Heart right ventricle (tissue), 16 donors: ENCODE data around the gene TMTC1. TPM values are rescaled to one million over a fixed set of nuclear protein-coding genes. Genes with fewer than 3 reads are reported as not detected.

Source experiments
- ATAC-seq, 8 donors: fragments of 200-7000 bp; cut with Tn5 transposase; one replicate each; pipeline ENCODE4 v1.9.1; 2020; ENCODE audit warnings: mild to moderate bottlenecking in 8 of 8, moderate library complexity in 8 of 8, moderate number of reproducible peaks in 1 of 8
- DNase-seq, 2 donors: peaks; one replicate each; pipeline ENCODE4 v3.0.0-alpha.2; 2020
- H3K27ac ChIP-seq, 10 donors: fragments of 200-600 bp; sonication (generic) in 2 of 10; one replicate each; pipeline versions ENCODE4 v1.5.0 to v1.8.0; 2020 to 2022; ENCODE audit warnings: mild to moderate bottlenecking in 3 of 10
- H3K27me3 ChIP-seq, 7 donors: fragments of 200-600 bp; one replicate each; pipeline ENCODE4 v1.8.0; 2021 to 2022; ENCODE audit warnings: mild to moderate bottlenecking in 2 of 7
- H3K36me3 ChIP-seq, 9 donors: fragments of 200-600 bp; sonication (generic) in 1 of 9; one replicate each; pipeline versions ENCODE4 v1.5.0 to v1.8.0; 2020 to 2022; ENCODE audit warnings: mild to moderate bottlenecking in 2 of 9
- H3K4me1 ChIP-seq, 9 donors: fragments of 200-600 bp; sonication (generic) in 1 of 9; one replicate each; pipeline versions ENCODE4 v1.5.0 to v1.8.0; 2020 to 2022; ENCODE audit warnings: mild to moderate bottlenecking in 4 of 9
- H3K4me3 ChIP-seq, 10 donors: fragments of 200-600 bp; sonication (generic) in 2 of 10; one replicate each; pipeline versions ENCODE4 v1.5.0 to v1.8.0; 2020 to 2022; ENCODE audit warnings: mild to moderate bottlenecking in 7 of 10, moderate library complexity in 2 of 10
- H3K9me3 ChIP-seq, 11 donors: fragments of 200-600 bp in 10 of 11; sonication (generic) in 2 of 11; one replicate each; pipeline versions ENCODE4 v1.5.0 to v1.8.0; 2013 to 2022; ENCODE audit warnings: mild to moderate bottlenecking in 2 of 11, control low read depth in 1 of 11, moderate library complexity in 1 of 11
- CTCF ChIP-seq, 9 donors: fragments of 200-600 bp; sonication (generic) in 2 of 9; IDR thresholded peaks; one replicate each; pipeline versions ENCODE4 v1.5.0 to v1.8.0; 2021 to 2022; ENCODE audit warnings: antibody characterized with exemption in 9 of 9, mild to moderate bottlenecking in 5 of 9, moderate library complexity in 1 of 9
- WGBS, 2 donors: extraction: QIAGEN DNeasy Blood & Tissue Kit; methylation state at CpG; one replicate each; pipeline ENCODE4 v1.1.7; 2013; ENCODE audit warnings: inconsistent platforms in 1 of 2; 5-methylcytosine and 5-hydroxymethylcytosine counted together
- intact Hi-C, 10 donors: fragments of 100-400 bp; cut with DNase I; formaldehyde crosslinking; loops; one replicate each; pipeline versions ENCODE4 v1.11.1 to v1.14.2; 2022
- polyA plus RNA-seq, 2 donors: library from polyadenylated mRNA; stranded (reverse); fragments of 200-250 nt; gene quantifications; one replicate each; pipeline ENCODE4 v1.2.3, GENCODE V29; 2013
- total RNA-seq, 10 donors: library from RNA; stranded (reverse); fragmentation: NEBNext Ultra II Directional in 3 of 10; extraction: Animal tissue kit (Norgen Biotek cat#: 25700) in 3 of 10; gene quantifications; one replicate each; pipeline versions ENCODE4 v1.2.1 to v1.2.4, GENCODE V29; 2021 to 2023
- donor health status: Arrhythmogenic right ventricular cardiomyopathy.
- donor health status: ischemic (EF 13 %, LVEDD 7.1; RV severe dilation, severe dysfunction).
- donor health status: healthy with polysubstance abuse.
- donor health status: DM: no; HTN: yes; CAD: no.
- donor health status: DM: no; HTN: no; CAD: no.
- donor health status: ischemic (EF 25% LVEDD 6.9; RV normal size, moderate dysfunction).
- donor health status: ischemic (EF 25% LVEDD 5.7; RV mildly dilated, moderate dysfunction).
- donor health status: healthy.
- donor health status: DM: yes; HTN: yes; CAD: no.
- donor health status: Ischemic cardiomyopathy.
- donor health status: ischemic (EF 35%, LVEDD 5.7; RV mildly dilated, moderate dysfunction).
- donor health status: nonischemic (EF 11% LVEDD 7.7; RV severe dilation, severe dysfunction).
- donor health status: DM: yes; HTN: yes; CAD: no.
- donor health status: PGD.
- donor health status: ischemic (EF 29% LVEDD 5.4; RV normal size, mild dysfunction).
- donor health status: nonischemic (EF 23%, LVEDD 6.1; RV moderate dilation, normal function).

Gene TMTC1
- total and polyA plus RNA-seq, 12 donors: 9.6 to 54.2 (median 22.9) TPM

DNA sequence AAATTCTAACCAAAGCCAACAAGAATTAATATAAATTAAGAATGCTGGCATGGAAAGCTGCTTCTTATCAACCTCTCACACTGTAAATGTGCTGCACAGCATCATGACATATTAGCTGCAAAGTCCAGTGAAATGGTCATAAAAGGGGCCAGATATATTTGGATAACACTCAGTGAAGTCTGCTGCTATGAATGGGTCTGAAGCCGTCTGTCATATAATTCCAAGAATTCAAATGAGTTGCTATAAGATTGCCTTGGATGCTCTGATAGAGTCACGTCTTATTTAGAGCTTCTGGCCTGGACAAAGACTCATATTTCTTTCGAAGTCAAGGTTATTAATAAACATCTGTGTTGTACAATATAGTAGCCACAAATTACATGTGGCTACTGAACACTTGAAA, 231.9 kb downstream of the TMTC1 start:
- DNase-seq (no peak), ATAC-seq (no peak)
- H3K36me3 ChIP-seq: peaks cover 0 to 21% (median 0%) of the 10 kb centered on the region in 9 donors
- no peak for TF ChIP-seq CTCF (IDR thresholded peaks at IDR 0.05)
- peaks cover 0 to 30% (median 15%) of the 10 kb centered on the region in 9 donors for H3K4me1 ChIP-seq
- no peak overlapping the region for H3K27ac ChIP-seq
- intact Hi-C loops: loop anchor here in 8 of 10 donors (2.0 to 10.0 kb wide), 8 partner anchors 83 to 343 kb away; partner anchors contain the start of gene TMTC1 (in 6 of the 8)
- H3K27me3 ChIP-seq: no peaks in the 10 kb centered on the region
- H3K4me3 ChIP-seq: no peak overlapping the region
- H3K9me3 ChIP-seq: no peaks in the 10 kb centered on the region
- 65 to 75% methylated on average over 3 of the region's 3 CpGs for WGBS, 2 donors

DNA sequence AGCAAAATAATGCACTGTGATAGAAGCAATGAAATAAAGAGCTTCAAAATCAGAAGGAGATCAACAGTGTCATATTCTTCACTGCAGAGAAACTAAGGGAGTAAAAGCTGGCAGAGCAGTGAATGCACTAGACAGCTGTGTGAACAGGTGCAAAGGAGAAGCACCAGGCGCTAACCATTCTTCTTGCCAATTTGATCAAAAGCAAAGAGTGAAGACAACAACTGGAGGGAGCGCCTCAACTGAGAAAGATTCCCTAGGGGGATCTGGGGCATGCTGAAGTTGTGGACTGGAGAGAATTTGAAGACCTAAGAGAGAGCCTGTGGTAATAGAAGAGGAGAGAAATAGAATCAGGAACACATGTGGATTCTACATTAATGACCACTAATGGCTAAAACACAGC, 235.9 kb downstream of the TMTC1 start:
- peaks cover 0 to 35% (median 18%) of the 10 kb centered on the region in 9 donors for H3K4me1 ChIP-seq
- no peak for ATAC-seq
- no peak overlapping the region for H3K4me3 ChIP-seq
- H3K27ac ChIP-seq: no peak overlapping the region
- 89 to 92% methylated on average over 2 of the region's 2 CpGs for WGBS, 2 donors
- H3K9me3 ChIP-seq: no peaks in the 10 kb centered on the region
- intact Hi-C loops: loop anchor here in 1 of 10 donors (10.0 kb wide), 1 partner anchor 1277 kb away; no protein-coding TSS in a partner anchor
- no peak for TF ChIP-seq CTCF (IDR thresholded peaks at IDR 0.05)
- H3K36me3 ChIP-seq: no peaks in the 10 kb centered on the region
- no peaks in the 10 kb centered on the region for H3K27me3 ChIP-seq
- DNase-seq: no peak

DNA sequence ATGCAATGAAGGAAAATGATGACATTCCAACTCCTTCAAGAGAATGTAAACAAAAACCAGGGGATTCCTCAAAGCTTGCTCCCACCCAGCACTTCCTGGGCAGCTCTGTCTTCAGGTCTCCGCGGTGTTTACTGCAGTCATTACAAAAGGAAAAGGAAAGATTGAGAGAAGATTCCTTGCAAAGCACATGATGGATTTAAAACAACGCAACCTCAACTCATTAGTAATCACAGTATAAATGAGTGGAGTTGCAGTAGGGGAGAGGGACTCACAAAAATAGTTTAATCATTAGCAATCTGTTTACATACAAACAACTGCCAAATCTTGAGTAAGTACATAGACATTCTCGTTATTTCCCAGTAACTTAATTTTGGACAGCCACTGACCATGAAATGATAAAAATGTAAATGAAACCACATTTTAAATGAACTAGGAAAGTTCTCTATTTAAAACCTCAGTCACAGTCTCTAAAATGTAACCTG, 236.6 kb downstream of the TMTC1 start:
- intact Hi-C loops: loop anchor here in 1 of 10 donors (10.0 kb wide), 1 partner anchor 1278 kb away; no protein-coding TSS in a partner anchor
- 64 to 68% methylated on average over 4 of the region's 4 CpGs for WGBS, 2 donors
- Histone ChIP-seq H3K4me1 (peaks cover 0 to 34% (median 16%) of the 10 kb centered on the region in 9 donors), H3K9me3 (no peaks in the 10 kb centered on the region), H3K36me3 (no peaks in the 10 kb centered on the region), H3K4me3 (no peak overlapping the region), H3K27ac (no peak overlapping the region), H3K27me3 (no peaks in the 10 kb centered on the region)
- TF ChIP-seq CTCF (IDR thresholded peaks at IDR 0.05): no peak
- DNase-seq (no peak), ATAC-seq (no peak)

GRCh38 chr12:29546000-29546399, 237.7 kb downstream of the TMTC1 start:
- DNase-seq (peak in 1 of 2 donors; percentile 8), ATAC-seq (peak in 6 of 8 donors; percentile 33 to 89 (median 54))
- Histone ChIP-seq H3K9me3 (no peaks in the 10 kb centered on the region), H3K36me3 (no peaks in the 10 kb centered on the region), H3K27ac (peak overlapping the region in 1 of 10 donors; percentile 33), H3K4me1 (peaks cover 0 to 31% (median 16%) of the 10 kb centered on the region in 9 donors), H3K27me3 (no peaks in the 10 kb centered on the region), H3K4me3 (no peak overlapping the region)
- intact Hi-C loops: loop anchor here in 1 of 10 donors (10.0 kb wide), 1 partner anchor 1279 kb away; no protein-coding TSS in a partner anchor
- no peak for TF ChIP-seq CTCF (IDR thresholded peaks at IDR 0.05)
- 67 to 80% methylated on average over 2 of the region's 2 CpGs for WGBS, 2 donors
